ENCODE data around the gene STAB2.

Gene STAB2

DNA sequence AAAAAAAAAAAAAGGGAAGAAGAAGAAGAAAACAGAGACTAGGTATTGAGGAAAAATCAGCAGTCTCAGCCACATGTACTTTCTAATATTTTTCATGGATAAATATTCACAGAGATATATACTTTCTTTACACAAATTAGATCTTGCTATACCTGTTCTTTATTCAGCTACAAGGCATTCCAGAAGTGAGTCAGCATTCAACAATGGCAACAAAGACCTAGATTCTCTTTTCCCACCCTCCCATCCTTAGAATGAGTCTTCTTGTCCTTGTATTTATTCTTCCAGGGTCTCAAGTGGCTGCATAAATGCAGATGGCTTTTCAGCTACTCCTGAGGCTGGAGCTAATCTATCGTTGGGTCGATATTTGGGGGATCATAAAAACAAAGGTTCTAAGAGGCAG is 160.9 kb downstream of the STAB2 start:
- no peaks in the 10 kb centered on the region for H3K4me1 Mint-ChIP-seq
- no peak for DNase-seq
- H3K9me3 Mint-ChIP-seq = no peaks in the 10 kb centered on the region
- no peak overlapping the region for H3K27ac Mint-ChIP-seq
- ATAC-seq = no peak
- no peak overlapping the region for H3K4me3 Mint-ChIP-seq
- peaks cover 1% of the 10 kb centered on the region for H3K27me3 Mint-ChIP-seq
- no peaks in the 10 kb centered on the region for H3K36me3 Mint-ChIP-seq (ENCODE audit: low read depth)

- no peaks in the 10 kb centered on the region for H3K36me3 Mint-ChIP-seq (ENCODE audit: low read depth)
- H3K4me3 Mint-ChIP-seq = no peak overlapping the region
- DNase-seq = no peak
- no peak for ATAC-seq
- H3K9me3 Mint-ChIP-seq = no peaks in the 10 kb centered on the region
- H3K27ac Mint-ChIP-seq = no peak overlapping the region
- H3K4me1 Mint-ChIP-seq = no peaks in the 10 kb centered on the region
- H3K27me3 Mint-ChIP-seq = peaks cover 1% of the 10 kb centered on the region
Observed at GRCh38 chr12:103748875-103749274, 161.8 kb downstream of the STAB2 start.

DNA sequence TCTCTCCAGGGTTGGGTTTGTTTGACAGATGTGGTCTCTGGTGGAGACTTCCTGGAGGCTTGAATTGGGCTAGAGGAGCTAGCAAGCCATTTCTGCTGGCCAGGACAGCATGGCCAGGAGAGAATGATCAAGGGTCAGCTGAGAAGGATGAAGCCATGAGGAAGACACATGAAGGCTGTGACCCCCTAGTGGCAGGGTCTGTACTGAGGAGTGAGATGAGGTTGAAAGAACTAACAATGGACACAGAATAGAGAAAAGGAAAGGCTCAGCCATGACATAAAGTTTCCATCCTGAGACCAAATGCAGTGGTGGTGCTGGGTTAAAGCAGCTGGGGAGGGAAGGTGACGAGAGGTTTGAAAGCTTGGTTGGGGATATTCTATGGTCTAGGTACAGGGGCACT is 164.1 kb downstream of the STAB2 start:
- H3K9me3 Mint-ChIP-seq = no peaks in the 10 kb centered on the region
- peaks cover 1% of the 10 kb centered on the region for H3K27me3 Mint-ChIP-seq
- H3K4me1 Mint-ChIP-seq = no peaks in the 10 kb centered on the region
- no peak overlapping the region for H3K27ac Mint-ChIP-seq
- no peaks in the 10 kb centered on the region for H3K36me3 Mint-ChIP-seq (ENCODE audit: low read depth)
- ATAC-seq (peak; percentile 59), DNase-seq (no peak)
- H3K4me3 Mint-ChIP-seq = no peak overlapping the region

DNA sequence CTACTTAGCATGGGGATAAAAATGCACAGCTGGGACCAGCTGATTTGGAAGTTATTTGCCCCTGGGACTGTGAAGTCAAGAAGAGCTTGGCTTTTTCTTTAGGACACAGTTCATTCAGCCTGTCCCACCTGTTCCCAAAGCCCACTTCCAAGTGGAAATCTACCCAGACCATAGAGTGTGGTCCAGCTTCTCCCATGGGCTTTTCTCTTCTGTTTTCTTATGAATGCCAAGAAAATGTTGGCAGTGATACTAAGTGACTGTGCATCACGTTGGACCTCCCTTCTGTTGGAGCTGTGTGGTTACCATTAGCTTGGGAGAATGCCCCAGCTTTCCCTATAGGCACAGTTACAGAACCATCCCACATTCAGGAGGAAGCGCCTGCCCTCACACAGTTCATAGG is 164.5 kb downstream of the STAB2 start:
- H3K36me3 Mint-ChIP-seq (ENCODE audit: low read depth) = no peaks in the 10 kb centered on the region
- peaks cover 1% of the 10 kb centered on the region for H3K27me3 Mint-ChIP-seq
- H3K4me3 Mint-ChIP-seq = no peak overlapping the region
- no peak overlapping the region for H3K27ac Mint-ChIP-seq
- H3K9me3 Mint-ChIP-seq = no peaks in the 10 kb centered on the region
- no peaks in the 10 kb centered on the region for H3K4me1 Mint-ChIP-seq
- no peak for DNase-seq
- ATAC-seq = no peak

DNA sequence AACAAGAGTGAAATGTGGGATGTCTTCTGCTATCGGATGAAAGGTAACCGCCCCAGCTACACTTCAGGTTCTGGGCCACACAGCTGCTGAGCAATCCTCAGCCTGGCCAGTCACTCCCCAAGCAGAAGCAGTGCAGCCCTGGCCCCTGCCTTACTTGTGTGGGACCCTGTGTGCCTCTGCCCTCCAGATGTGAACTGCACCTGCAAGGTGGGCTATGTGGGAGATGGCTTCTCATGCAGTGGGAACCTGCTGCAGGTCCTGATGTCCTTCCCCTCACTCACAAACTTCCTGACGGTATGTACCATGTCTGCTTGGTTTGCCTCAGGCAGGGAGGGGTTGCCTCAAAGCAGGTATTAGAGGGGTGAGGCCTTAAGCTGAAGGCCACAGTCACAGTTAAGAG is 168.4 kb downstream of the STAB2 start:
- Mint-ChIP-seq H3K4me3 (no peak overlapping the region), H3K27me3 (no peaks in the 10 kb centered on the region), H3K9me3 (no peaks in the 10 kb centered on the region), H3K27ac (no peak overlapping the region), H3K36me3 (ENCODE audit: low read depth) (no peaks in the 10 kb centered on the region), H3K4me1 (no peaks in the 10 kb centered on the region)
- no peak for ATAC-seq
- DNase-seq = no peak

GRCh38 chr12:103756443-103756842 is 169.4 kb downstream of the STAB2 start:
- Mint-ChIP-seq H3K36me3 (ENCODE audit: low read depth) (no peaks in the 10 kb centered on the region), H3K4me1 (no peaks in the 10 kb centered on the region), H3K4me3 (no peak overlapping the region), H3K27me3 (no peaks in the 10 kb centered on the region), H3K27ac (no peak overlapping the region), H3K9me3 (no peaks in the 10 kb centered on the region)
- DNase-seq (no peak), ATAC-seq (no peak)

GRCh38 chr12:103757248-103757647 is 170.2 kb downstream of the STAB2 start:
- Mint-ChIP-seq H3K4me3 (no peak overlapping the region), H3K4me1 (no peaks in the 10 kb centered on the region), H3K27ac (no peak overlapping the region), H3K9me3 (no peaks in the 10 kb centered on the region), H3K27me3 (no peaks in the 10 kb centered on the region), H3K36me3 (ENCODE audit: low read depth) (no peaks in the 10 kb centered on the region)
- DNase-seq (no peak), ATAC-seq (no peak)

GRCh38 chr12:103758310-103759089 is 171.4 kb downstream of the STAB2 start:
- DNase-seq (no peak), ATAC-seq (no peak)
- Mint-ChIP-seq H3K27ac (no peak overlapping the region), H3K4me1 (no peaks in the 10 kb centered on the region), H3K9me3 (no peaks in the 10 kb centered on the region), H3K4me3 (no peak overlapping the region), H3K36me3 (ENCODE audit: low read depth) (peaks cover 1% of the 10 kb centered on the region), H3K27me3 (no peaks in the 10 kb centered on the region)

DNA sequence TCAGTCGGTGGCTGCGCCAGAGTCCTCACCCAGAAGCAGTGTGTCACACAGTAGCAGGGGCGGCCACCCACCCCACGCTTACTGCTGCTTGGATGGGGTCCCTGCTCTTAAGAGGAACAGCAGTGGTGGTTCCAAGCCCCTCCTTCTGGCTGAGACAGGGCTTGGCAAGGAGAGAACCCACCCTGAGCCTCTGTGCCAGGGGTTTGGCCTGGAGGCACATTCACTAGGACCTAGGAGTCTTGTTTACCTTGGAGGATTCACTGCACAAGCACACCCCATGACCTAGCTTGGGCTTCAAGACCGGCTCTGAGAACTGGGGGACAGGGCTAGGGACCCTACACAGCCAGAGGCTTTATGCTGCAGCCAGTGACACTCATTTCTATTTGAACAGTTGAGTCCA is 175.4 kb downstream of the STAB2 start:
- no peaks in the 10 kb centered on the region for H3K27me3 Mint-ChIP-seq
- ATAC-seq (no peak), DNase-seq (no peak)
- peaks cover 9% of the 10 kb centered on the region for H3K36me3 Mint-ChIP-seq (ENCODE audit: low read depth)
- no peaks in the 10 kb centered on the region for H3K9me3 Mint-ChIP-seq
- H3K4me3 Mint-ChIP-seq = no peak overlapping the region
- H3K4me1 Mint-ChIP-seq = no peaks in the 10 kb centered on the region
- H3K27ac Mint-ChIP-seq = no peak overlapping the region

DNA sequence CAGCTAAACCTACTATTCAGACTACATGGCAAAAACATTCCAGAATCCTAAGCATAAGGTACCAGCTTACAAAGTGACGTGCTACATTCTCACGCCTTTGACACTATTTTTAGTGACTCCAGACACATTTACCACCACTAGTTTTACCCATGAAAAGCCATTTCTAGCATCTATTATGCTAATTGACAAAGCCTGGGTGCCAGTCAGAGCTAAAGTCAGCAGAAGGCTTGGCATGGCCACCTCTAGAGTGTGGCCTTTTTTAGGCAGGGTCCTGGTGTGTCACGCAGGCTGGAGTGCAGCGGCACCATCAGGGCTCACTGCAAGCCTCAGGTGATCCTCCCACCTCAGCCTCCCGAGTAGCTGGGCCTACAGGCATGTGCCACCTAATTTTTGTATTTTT is 178.2 kb downstream of the STAB2 start:
- no peaks in the 10 kb centered on the region for H3K4me1 Mint-ChIP-seq
- H3K27ac Mint-ChIP-seq = no peak overlapping the region
- no peaks in the 10 kb centered on the region for H3K9me3 Mint-ChIP-seq
- no peak for DNase-seq
- peaks cover 9% of the 10 kb centered on the region for H3K36me3 Mint-ChIP-seq (ENCODE audit: low read depth)
- H3K27me3 Mint-ChIP-seq = no peaks in the 10 kb centered on the region
- no peak overlapping the region for H3K4me3 Mint-ChIP-seq
- no peak for ATAC-seq

DNA sequence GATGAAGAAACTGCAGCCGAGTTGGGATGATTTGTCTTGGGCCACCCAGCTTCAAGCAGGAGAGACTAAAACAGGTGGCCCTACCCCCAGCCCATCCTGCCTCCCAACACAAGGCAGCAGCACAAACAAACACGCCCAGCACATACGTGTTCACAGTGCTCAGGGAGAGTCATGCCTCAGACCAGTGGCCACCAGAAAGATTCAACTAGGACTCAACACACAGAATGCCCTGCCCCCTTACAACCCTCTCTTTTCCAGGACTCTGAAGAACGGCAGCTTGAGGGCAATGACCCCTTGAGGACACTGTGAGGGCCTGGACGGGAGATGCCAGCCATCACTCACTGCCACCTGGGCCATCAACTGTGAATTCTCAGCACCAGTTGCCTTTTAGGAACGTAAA is 179.0 kb downstream of the STAB2 start:
- Mint-ChIP-seq H3K36me3 (ENCODE audit: low read depth) (peaks cover 9% of the 10 kb centered on the region), H3K4me1 (no peaks in the 10 kb centered on the region), H3K27ac (no peak overlapping the region)

DNA sequence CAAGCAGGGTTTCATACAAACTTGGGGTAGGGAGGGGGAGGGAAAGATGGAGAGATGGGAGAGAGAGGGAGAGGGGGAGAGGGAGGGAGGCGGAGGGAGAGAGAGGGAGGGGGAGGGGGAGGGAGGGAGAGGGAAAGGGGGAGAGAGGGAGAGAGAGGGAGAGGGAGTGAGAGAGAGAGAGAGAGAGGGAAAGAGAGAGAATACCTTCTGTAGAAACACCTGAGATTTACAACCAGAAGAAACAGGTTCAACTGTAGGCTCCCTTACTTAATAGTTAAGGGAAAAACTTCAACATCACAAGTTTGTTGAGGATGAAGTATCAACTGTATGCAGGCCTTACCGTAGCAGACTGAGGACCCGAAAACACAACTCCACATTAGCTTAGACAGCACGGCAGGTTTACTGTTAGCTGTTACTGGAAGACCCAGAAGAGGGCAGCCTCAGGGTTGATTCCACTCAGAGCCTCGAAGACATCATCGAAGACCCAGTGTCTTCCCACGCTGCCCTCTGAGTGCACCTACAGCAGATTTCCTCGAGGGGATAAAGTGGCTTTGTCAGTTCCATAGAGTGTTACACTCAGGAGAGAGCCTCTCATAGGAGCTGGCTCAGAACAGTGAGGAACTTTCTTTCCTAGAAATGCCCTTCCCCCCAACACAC is 181.5 kb downstream of the STAB2 start:
- Mint-ChIP-seq H3K4me1 (no peaks in the 10 kb centered on the region), H3K36me3 (ENCODE audit: low read depth) (peaks cover 6% of the 10 kb centered on the region), H3K4me3 (no peak overlapping the region), H3K27me3 (no peaks in the 10 kb centered on the region), H3K27ac (no peak overlapping the region), H3K9me3 (no peaks in the 10 kb centered on the region)
- ATAC-seq = no peak
- no peak for DNase-seq

More for the DNA sequence above, 179.0 kb downstream of the STAB2 start:
- DNase-seq (no peak), ATAC-seq (no peak)
- H3K27me3 Mint-ChIP-seq = no peaks in the 10 kb centered on the region
- no peak overlapping the region for H3K4me3 Mint-ChIP-seq
- H3K9me3 Mint-ChIP-seq = no peaks in the 10 kb centered on the region

- ATAC-seq (no peak), DNase-seq (no peak)
- no peaks in the 10 kb centered on the region for H3K4me1 Mint-ChIP-seq
- no peaks in the 10 kb centered on the region for H3K27me3 Mint-ChIP-seq
- no peak overlapping the region for H3K27ac Mint-ChIP-seq
- no peaks in the 10 kb centered on the region for H3K9me3 Mint-ChIP-seq
- no peak overlapping the region for H3K4me3 Mint-ChIP-seq
- peaks cover 6% of the 10 kb centered on the region for H3K36me3 Mint-ChIP-seq (ENCODE audit: low read depth)
Observed at GRCh38 chr12:103769240-103769945, 182.3 kb downstream of the STAB2 start.

DNA sequence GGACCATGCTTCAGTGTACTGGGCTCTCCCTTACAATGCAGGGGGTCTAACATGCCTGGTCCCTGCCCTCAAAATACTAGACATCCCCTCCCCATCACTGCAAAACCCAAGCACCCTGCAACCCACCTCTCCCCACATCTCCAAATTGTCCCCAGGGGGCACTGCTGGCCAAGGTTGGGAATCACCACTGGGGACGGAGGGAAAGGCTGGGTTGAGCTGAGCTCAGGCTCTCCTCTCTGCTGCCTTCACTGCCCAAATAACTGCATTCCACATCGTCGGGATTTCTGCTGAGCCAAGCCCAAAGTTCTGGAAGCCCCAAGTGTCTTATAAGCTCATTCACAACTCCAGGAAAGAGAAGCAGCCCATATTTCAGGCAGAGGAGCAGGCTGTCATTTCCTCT is 184.4 kb downstream of the STAB2 start:
- no peak for ATAC-seq

More for the DNA sequence above, 184.4 kb downstream of the STAB2 start:
- Mint-ChIP-seq H3K4me1 (no peaks in the 10 kb centered on the region), H3K9me3 (no peaks in the 10 kb centered on the region), H3K4me3 (no peak overlapping the region), H3K27ac (no peak overlapping the region), H3K27me3 (no peaks in the 10 kb centered on the region), H3K36me3 (ENCODE audit: low read depth) (peaks cover 13% of the 10 kb centered on the region)
- DNase-seq = no peak

Measured in activated naive CD8-positive, alpha-beta T cell treated with anti-CD3 and anti-CD28 coated beads, Interleukin-2, amount 50 U/mL, for 24 hours (primary cell).